ENCODE measurements around the gene NCOA6.
"Not testable (repeated sequence)": the region's sequence is repeated elsewhere in the genome, so short reads cannot be mapped to it uniquely, and the experiment has no call there.

The NCOA6 gene

DNA sequence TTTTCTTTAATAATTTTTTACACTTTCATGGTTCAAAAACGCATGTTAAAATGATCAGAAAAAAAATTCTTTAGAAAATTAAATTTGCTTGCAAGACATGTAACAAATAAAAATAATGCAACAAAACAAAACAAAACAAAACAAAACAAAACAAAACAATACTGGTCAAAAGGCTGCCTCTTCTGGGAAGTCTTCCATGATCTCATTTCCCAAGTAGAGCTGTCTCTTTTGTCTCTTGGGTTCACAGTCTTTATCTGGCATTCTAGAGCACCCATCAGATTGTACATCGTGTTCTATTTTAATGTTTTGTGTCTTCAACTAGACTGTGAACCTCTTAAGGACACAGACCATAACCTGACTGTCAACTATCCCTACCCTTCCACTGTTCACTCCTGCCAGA, 96.0 kb downstream of the NCOA6 start:
- no peaks in the 10 kb centered on the region for H3K4me1 Mint-ChIP-seq
- H3K36me3 Mint-ChIP-seq, result peaks cover 55% of the 10 kb centered on the region
- H3K9me3 Mint-ChIP-seq, result no peaks in the 10 kb centered on the region
- ATAC-seq (no peak), DNase-seq (ENCODE audit: low spot score in 2 of 2) (no peak)
- H3K4me3 Mint-ChIP-seq, result no peak overlapping the region
- no peak overlapping the region for H3K27ac Mint-ChIP-seq

GRCh38 chr20:34724172-34724571, 101.3 kb downstream of the NCOA6 start:
- Mint-ChIP-seq H3K4me3 (no peak overlapping the region), H3K4me1 (peaks cover 12% of the 10 kb centered on the region), H3K9me3 (no peaks in the 10 kb centered on the region), H3K27ac (no peak overlapping the region), H3K36me3 (peaks cover 47% of the 10 kb centered on the region)
- DNase-seq (ENCODE audit: low spot score in 2 of 2) (no peak), ATAC-seq (no peak)

- not testable (repeated sequence) for H3K27ac Mint-ChIP-seq; H3K9me3 Mint-ChIP-seq; DNase-seq (ENCODE audit: low spot score in 2 of 2); H3K4me3 Mint-ChIP-seq
- peaks cover 16% of the 10 kb centered on the region for H3K4me1 Mint-ChIP-seq
- H3K36me3 Mint-ChIP-seq, result peaks cover 44% of the 10 kb centered on the region
- ATAC-seq, result peak; percentile 14
Observed at GRCh38 chr20:34722560-34722959, 102.9 kb downstream of the NCOA6 start.

DNA sequence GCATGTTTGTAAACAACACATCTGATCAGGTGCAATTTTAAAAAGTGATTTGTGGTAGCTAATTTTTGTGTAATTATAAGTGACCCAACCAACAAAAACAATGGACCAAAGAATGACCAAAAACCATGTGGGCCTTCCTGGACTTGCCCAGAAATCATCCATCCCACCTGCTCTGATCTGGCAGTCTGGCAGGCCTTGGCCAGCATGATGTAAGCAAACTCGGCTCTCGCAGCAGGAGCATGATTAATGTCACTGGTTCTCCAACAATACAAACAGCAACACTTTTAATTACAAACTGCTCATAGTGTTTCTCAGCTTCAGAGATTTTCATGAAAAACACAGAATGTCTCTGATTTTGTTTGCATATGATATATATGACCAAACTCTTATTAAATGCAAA, 105.2 kb downstream of the NCOA6 start:
- no peak overlapping the region for H3K4me3 Mint-ChIP-seq

GRCh38 chr20:34719242-34720017, 106.0 kb downstream of the NCOA6 start:
- Mint-ChIP-seq H3K4me1 (peaks cover 18% of the 10 kb centered on the region), H3K27ac (peak overlapping the region; percentile 52), H3K36me3 (peaks cover 38% of the 10 kb centered on the region)
- H3K9me3 Mint-ChIP-seq; H3K4me3 Mint-ChIP-seq; DNase-seq (ENCODE audit: low spot score in 2 of 2): not testable (repeated sequence)
- peak; percentile 93 for ATAC-seq

More for the DNA sequence above, 105.2 kb downstream of the NCOA6 start:
- DNase-seq (ENCODE audit: low spot score in 2 of 2) (no peak), ATAC-seq (no peak)
- Mint-ChIP-seq H3K36me3 (peaks cover 36% of the 10 kb centered on the region), H3K27ac (peak overlapping the region; percentile 52), H3K4me1 (peaks cover 18% of the 10 kb centered on the region), H3K9me3 (no peaks in the 10 kb centered on the region)

DNA sequence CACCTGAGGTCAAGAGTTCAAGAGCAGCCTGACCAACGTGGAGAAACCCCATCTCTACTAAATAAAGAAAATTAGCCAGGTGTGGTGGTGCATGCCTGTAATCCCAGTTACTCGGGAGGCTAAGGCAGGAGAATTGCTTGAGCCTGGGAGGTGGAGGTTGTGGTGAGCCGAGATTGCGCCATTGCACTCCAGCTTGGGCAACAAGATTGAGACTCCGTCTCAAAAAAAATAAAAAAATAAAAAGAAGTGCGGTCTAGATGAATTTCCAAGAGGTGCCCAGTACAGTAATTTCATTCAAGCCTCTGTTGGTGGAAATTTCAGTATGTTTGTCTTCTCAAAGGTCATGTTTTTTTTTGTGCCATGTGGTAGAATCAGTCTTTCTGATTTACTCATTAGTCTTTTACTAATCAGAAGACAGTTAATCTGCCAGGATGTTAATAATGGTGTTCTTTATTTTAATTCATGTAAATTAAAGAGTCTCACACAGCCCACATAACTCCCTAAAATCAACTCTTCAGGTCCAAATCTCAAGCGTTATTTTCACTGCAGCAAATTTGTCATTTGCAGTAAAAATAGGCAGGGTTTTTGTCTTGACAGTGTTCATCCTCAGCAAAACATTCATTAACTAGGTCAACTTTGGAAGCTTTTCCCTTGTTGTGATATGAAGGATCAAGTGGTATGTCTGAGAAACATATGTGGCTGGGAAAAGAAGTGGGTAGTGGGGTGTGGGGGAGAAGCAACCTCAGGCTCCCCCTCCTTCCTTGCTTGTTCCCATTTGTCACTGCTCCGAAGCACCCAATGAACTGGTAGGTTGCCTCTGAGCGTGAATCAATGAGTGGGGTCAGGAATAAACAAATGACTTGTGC, 108.0 kb downstream of the NCOA6 start:
- H3K9me3 Mint-ChIP-seq, result no peaks in the 10 kb centered on the region
- peaks cover 32% of the 10 kb centered on the region for H3K4me1 Mint-ChIP-seq
- DNase-seq (ENCODE audit: low spot score in 2 of 2) (no peak), ATAC-seq (no peak)
- H3K27ac Mint-ChIP-seq, result no peak overlapping the region
- no peak overlapping the region for H3K4me3 Mint-ChIP-seq
- H3K36me3 Mint-ChIP-seq, result peaks cover 53% of the 10 kb centered on the region

DNA sequence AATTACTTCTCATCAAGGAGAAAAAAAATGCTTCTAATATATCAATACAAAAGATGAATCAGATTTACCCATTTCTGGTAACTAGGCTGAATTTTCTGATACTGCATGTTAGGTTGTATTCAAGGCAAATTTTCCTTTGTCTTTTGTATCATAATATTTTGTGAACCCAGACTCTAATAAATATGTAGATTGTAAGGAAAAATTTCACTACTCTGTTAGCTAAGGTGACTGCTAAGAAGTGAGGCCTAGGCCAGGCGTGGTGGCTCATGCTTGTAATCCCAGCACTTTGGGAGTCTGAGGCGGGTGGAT, 108.6 kb downstream of the NCOA6 start:
- DNase-seq (ENCODE audit: low spot score in 2 of 2) (no peak), ATAC-seq (no peak)
- Mint-ChIP-seq H3K4me1 (peaks cover 38% of the 10 kb centered on the region), H3K27ac (no peak overlapping the region), H3K36me3 (peaks cover 56% of the 10 kb centered on the region), H3K4me3 (no peak overlapping the region), H3K9me3 (no peaks in the 10 kb centered on the region)

GRCh38 chr20:34715384-34715783, 110.1 kb downstream of the NCOA6 start:
- Mint-ChIP-seq H3K4me1 (peaks cover 40% of the 10 kb centered on the region), H3K36me3 (peaks cover 55% of the 10 kb centered on the region)

GRCh38 chr20:34713944-34714515, 111.4 kb downstream of the NCOA6 start:
- not testable (repeated sequence) for DNase-seq (ENCODE audit: low spot score in 2 of 2); H3K27ac Mint-ChIP-seq; ATAC-seq; H3K4me3 Mint-ChIP-seq; H3K9me3 Mint-ChIP-seq
- Mint-ChIP-seq H3K4me1 (peaks cover 40% of the 10 kb centered on the region), H3K36me3 (peaks cover 61% of the 10 kb centered on the region)

More at GRCh38 chr20:34715384-34715783, 110.1 kb downstream of the NCOA6 start:
- ATAC-seq (no peak), DNase-seq (ENCODE audit: low spot score in 2 of 2) (no peak)
- Mint-ChIP-seq H3K4me3 (no peak overlapping the region), H3K9me3 (no peaks in the 10 kb centered on the region), H3K27ac (no peak overlapping the region)

- Mint-ChIP-seq H3K36me3 (peaks cover 65% of the 10 kb centered on the region), H3K4me3 (no peak overlapping the region), H3K4me1 (peaks cover 45% of the 10 kb centered on the region), H3K27ac (no peak overlapping the region), H3K9me3 (no peaks in the 10 kb centered on the region)
- no peak for DNase-seq (ENCODE audit: low spot score in 2 of 2)
- peak; percentile 62 for ATAC-seq
Observed at GRCh38 chr20:34713194-34713943, 112.1 kb downstream of the NCOA6 start.

GRCh38 chr20:34712525-34713192, 112.8 kb downstream of the NCOA6 start:
- Mint-ChIP-seq H3K4me1 (peaks cover 46% of the 10 kb centered on the region), H3K4me3 (no peak overlapping the region), H3K36me3 (peaks cover 62% of the 10 kb centered on the region), H3K9me3 (no peaks in the 10 kb centered on the region), H3K27ac (no peak overlapping the region)
- ATAC-seq (no peak), DNase-seq (ENCODE audit: low spot score in 2 of 2) (no peak)

DNA sequence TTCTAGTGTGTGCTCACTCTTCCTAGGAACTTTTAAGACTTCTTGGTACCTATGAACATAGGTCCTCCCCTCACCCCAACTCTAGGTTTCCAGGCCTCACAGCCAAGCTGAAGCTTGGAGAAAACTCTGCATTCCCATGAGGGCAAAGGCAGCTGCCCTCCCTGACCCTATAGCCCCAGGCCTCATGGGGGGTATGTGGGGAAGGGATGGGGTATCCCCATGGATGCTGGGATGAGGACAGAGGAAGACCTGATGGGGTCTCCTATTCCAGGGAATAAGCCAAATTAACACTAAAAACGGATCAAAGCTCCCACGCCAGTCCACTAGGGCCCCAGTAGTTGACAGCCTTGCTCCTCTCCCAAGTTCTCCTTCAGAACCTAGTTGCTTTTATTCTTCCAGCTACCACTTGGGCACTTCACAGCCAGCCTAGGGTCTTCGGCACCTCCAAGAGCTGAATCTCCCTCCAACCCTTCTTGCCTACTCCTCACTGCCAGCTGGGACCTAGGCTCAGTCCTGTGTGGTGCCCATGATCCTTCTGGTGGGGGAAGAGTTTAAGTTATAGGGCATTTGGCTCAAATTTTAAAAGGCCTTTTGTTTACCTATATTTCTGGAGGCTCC, 113.5 kb downstream of the NCOA6 start:
- Mint-ChIP-seq H3K4me1 (peaks cover 42% of the 10 kb centered on the region), H3K27ac (no peak overlapping the region), H3K4me3 (no peak overlapping the region), H3K9me3 (no peaks in the 10 kb centered on the region), H3K36me3 (peaks cover 57% of the 10 kb centered on the region)
- no peak for ATAC-seq
- DNase-seq (ENCODE audit: low spot score in 2 of 2), result no peak

DNA sequence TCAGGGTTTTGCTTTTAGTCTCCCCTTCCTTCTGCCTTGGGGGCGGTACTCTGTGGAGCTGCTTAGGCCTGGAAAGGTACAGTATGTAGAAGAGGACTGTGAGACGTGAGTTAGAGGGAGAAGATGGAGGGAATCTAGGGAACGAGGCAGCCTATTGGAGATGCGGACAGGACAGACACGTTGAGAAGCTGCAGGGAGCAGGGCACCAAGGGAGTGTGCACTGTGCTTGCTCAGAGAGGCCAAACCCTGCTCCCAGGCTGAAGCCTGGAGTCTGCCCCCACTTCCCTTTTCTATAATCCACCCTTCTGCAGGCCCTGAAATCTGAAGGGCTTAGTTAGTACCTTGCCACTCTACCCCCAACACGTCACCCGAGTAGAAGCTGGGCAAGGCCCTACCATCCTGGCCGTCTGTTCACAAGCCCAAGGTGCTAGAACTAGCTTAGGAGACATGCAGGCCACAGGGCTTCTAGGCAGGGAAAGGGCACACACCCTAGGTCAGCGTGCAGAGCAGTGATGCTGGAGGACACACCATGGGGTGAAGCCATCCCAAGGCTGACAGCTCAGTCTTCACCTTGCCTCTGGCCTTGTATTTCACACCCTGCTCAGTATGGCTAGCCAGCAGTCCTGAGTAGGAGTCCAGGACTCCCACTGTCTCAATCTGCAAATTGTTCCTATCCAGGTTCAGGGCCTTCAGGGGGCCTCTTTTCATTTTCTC, 114.4 kb downstream of the NCOA6 start:
- peak overlapping the region; percentile 79 for H3K4me3 Mint-ChIP-seq

DNA sequence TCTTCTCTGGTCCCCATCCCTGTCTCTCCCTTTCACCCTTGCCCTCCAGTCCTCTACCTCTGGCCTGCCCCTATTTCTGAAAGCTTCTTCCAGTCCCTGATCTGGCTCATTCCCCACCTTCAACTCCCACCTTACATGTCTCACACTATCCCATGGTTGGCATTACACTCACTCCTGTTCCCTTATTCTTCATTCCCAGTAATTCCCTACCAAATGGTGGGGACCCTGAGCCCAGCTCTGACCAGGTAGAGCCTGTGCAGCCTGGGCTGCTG, 114.9 kb downstream of the NCOA6 start:
- Mint-ChIP-seq H3K36me3 (peaks cover 52% of the 10 kb centered on the region), H3K4me3 (peak overlapping the region; percentile 79)
- no peak for DNase-seq (ENCODE audit: low spot score in 2 of 2)

More for the DNA sequence above, 114.4 kb downstream of the NCOA6 start:
- DNase-seq (ENCODE audit: low spot score in 2 of 2) (no peak), ATAC-seq (no peak)
- peaks cover 53% of the 10 kb centered on the region for H3K36me3 Mint-ChIP-seq
- H3K9me3 Mint-ChIP-seq, result no peaks in the 10 kb centered on the region
- peak overlapping the region; percentile 85 for H3K27ac Mint-ChIP-seq
- H3K4me1 Mint-ChIP-seq, result peaks cover 47% of the 10 kb centered on the region

More for the DNA sequence above, 114.9 kb downstream of the NCOA6 start:
- H3K27ac Mint-ChIP-seq, result peak overlapping the region; percentile 85
- peaks cover 51% of the 10 kb centered on the region for H3K4me1 Mint-ChIP-seq
- no peak for ATAC-seq
- H3K9me3 Mint-ChIP-seq, result no peaks in the 10 kb centered on the region

Measured in stimulated activated effector memory CD8-positive, alpha-beta T cell treated with anti-CD3 and anti-CD28 coated beads, Interleukin-12 subunit alpha, Interleukin-12 subunit beta, amount 100 ng/mL, for 72 hours (primary cell).